ENCODE measurements around the gene ITPR2. TPM values are rescaled to one million over a fixed set of nuclear protein-coding genes. Genes with fewer than 3 reads are reported as not detected.

Gene ITPR2
- total RNA-seq, 3 donors from 2014 or later, result 33.3 to 60.8 (median 54.0) TPM

DNA sequence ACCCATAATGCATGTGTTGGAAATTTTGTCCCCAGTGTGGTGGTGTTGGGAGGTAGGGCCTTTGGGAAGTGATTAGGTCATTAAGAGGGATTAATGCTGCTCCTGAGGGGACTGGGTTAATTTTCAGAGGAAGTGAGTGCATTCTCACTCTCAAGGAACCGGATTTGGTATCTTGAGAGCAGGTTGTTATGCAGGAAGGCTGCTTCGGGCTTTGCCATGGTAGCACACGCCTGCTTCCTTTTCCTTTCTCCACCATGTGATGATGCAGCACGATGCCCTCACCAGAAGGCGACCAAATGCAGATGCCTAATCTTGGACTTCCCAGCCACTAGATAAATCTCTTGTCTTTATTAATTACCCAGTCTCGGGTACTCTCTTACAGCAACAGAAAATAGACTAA lies 380.5 kb downstream of the ITPR2 start:
- no peak for DNase-seq
- Histone ChIP-seq H3K4me1 (ENCODE audit: low read depth) (no peaks in the 10 kb centered on the region), H3K4me3 (no peak overlapping the region), H3K9me3 (no peaks in the 10 kb centered on the region), H3K36me3 (ENCODE audit: low read depth) (no peaks in the 10 kb centered on the region)
- TF ChIP-seq, protein P1, sequence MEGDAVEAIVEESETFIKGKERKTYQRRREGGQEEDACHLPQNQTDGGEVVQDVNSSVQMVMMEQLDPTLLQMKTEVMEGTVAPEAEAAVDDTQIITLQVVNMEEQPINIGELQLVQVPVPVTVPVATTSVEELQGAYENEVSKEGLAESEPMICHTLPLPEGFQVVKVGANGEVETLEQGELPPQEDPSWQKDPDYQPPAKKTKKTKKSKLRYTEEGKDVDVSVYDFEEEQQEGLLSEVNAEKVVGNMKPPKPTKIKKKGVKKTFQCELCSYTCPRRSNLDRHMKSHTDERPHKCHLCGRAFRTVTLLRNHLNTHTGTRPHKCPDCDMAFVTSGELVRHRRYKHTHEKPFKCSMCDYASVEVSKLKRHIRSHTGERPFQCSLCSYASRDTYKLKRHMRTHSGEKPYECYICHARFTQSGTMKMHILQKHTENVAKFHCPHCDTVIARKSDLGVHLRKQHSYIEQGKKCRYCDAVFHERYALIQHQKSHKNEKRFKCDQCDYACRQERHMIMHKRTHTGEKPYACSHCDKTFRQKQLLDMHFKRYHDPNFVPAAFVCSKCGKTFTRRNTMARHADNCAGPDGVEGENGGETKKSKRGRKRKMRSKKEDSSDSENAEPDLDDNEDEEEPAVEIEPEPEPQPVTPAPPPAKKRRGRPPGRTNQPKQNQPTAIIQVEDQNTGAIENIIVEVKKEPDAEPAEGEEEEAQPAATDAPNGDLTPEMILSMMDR (IDR thresholded peaks at IDR 0.05), result no peak
- intact Hi-C loops (cut with DNase I, micrococcal nuclease), result no loop called here
- no peak for ATAC-seq

DNA sequence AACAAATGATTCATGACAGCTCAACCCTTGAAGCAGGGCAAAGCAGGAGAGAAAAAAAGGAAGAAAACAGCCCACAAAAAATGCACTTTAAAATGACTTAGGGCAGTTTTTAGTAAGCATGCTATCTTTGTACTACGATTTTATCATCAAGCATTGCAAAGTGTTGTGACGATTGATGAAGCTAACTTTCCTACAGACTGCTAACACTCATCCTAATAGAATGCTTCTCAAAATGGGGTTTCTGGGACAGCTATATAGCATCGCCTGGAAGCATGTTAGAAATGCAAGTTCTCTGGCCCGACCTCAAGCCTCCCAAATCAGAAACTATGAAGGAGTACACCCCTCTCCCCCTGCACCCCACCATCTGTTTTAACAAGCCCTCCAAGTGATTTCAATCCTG lies 381.2 kb downstream of the ITPR2 start:
- no peak for DNase-seq
- H3K4me1 ChIP-seq (ENCODE audit: low read depth), result no peaks in the 10 kb centered on the region
- H3K36me3 ChIP-seq (ENCODE audit: low read depth), result no peaks in the 10 kb centered on the region
- no peak overlapping the region for H3K4me3 ChIP-seq
- no peak for ATAC-seq
- intact Hi-C loops (cut with DNase I, micrococcal nuclease), result no loop called here
- H3K9me3 ChIP-seq, result no peaks in the 10 kb centered on the region
- TF ChIP-seq, protein P1 (IDR thresholded peaks at IDR 0.05), result no peak

DNA sequence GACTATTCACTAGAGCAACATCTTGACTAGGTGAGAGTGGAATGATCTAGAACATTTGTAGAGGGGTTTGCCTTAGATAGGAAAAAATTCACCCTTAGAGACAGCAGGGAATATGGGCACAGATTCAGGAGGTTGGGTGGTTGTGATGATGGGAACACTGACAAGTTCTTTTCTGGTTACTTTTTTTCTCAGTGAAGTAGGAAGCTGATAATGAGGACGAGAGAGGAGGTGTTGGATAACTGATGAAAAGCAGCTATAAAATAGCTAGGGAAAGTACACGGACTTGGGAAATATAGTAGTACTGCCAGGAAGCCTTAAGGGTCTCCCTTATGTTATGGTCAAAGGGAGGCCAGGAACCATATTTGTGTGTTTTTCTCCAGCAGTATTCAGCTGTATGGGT lies 387.1 kb downstream of the ITPR2 start:
- TF ChIP-seq, protein P1 (IDR thresholded peaks at IDR 0.05), result no peak
- H3K4me3 ChIP-seq, result no peak overlapping the region
- DNase-seq, result no peak
- H3K9me3 ChIP-seq, result no peaks in the 10 kb centered on the region
- H3K36me3 ChIP-seq (ENCODE audit: low read depth), result no peaks in the 10 kb centered on the region
- no peaks in the 10 kb centered on the region for H3K4me1 ChIP-seq (ENCODE audit: low read depth)
- no peak for ATAC-seq
- intact Hi-C loops (cut with DNase I, micrococcal nuclease), result no loop called here

DNA sequence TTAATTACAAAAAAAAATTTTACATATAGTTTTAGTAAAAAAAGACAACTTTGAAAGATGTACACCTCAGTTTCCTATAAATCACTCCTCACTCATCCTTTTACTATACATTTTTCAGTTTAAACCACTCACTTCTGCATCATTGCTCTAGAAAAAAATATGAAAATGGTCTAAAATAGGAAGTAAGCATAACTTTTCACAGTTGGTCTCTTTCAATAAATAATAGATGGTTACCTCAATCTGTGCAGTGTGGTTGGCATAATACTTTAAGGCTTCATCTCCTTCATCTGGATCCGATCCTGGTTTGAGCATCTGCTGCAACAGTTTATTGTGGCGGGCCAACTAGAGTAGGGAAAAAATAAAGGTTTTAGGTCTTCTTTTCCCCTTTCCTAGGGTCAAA lies 389.7 kb downstream of the ITPR2 start:
- Histone ChIP-seq H3K4me3 (no peak overlapping the region), H3K36me3 (ENCODE audit: low read depth) (no peaks in the 10 kb centered on the region), H3K4me1 (ENCODE audit: low read depth) (no peaks in the 10 kb centered on the region), H3K9me3 (no peaks in the 10 kb centered on the region)
- TF ChIP-seq, protein P1 (IDR thresholded peaks at IDR 0.05), result no peak
- DNase-seq (no peak), ATAC-seq (no peak)
- intact Hi-C loops (cut with DNase I, micrococcal nuclease), result no loop called here

DNA sequence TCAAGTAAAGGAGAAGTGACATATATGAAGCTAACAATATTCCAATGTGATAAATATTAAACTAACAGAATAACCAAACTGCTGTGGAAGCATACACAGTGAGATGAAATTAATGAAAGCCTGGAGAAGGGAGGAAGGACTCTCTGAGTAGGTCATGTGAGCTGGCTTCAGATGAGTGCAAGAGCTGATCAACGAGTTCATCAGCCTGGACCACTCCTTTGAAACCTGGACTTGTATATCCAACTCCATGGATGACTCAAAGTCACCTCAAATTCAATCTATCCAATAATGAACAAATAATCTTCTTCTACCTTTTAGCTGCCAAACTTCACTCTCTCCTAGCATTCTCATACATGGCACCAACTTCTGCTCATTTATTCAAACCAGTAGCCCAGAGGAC lies 391.6 kb downstream of the ITPR2 start:
- no peaks in the 10 kb centered on the region for H3K9me3 ChIP-seq
- no peak for ATAC-seq
- H3K4me3 ChIP-seq, result no peak overlapping the region
- no peaks in the 10 kb centered on the region for H3K4me1 ChIP-seq (ENCODE audit: low read depth)
- no peaks in the 10 kb centered on the region for H3K36me3 ChIP-seq (ENCODE audit: low read depth)
- intact Hi-C loops (cut with DNase I, micrococcal nuclease), result no loop called here
- DNase-seq, result no peak
- TF ChIP-seq, protein P1 (IDR thresholded peaks at IDR 0.05), result no peak

DNA sequence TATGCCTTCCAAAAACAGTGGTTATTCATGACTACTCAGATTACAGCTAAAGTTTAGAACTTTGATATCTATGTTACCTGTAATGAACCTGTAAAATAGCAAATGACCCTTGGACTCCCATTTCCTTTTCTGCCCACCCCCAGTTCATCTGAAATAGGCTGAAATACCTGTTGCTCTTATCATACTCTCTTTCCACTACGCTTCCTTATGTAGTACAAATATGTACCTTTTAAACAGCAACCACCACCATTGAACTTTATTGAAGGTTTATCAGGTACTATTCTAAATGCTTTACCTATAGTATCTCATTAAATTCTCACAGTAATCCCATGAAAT lies 398.0 kb downstream of the ITPR2 start:
- DNase-seq (peak in 1 of 3 donors; percentile 21), ATAC-seq (peak; percentile 93)
- Histone ChIP-seq H3K9me3 (no peaks in the 10 kb centered on the region), H3K36me3 (ENCODE audit: low read depth) (no peaks in the 10 kb centered on the region), H3K4me3 (no peak overlapping the region), H3K4me1 (ENCODE audit: low read depth) (no peaks in the 10 kb centered on the region)
- intact Hi-C loops (cut with DNase I, micrococcal nuclease), result no loop called here
- TF ChIP-seq, protein P1 (IDR thresholded peaks at IDR 0.05), result no peak

Measured in mucosa of descending colon (tissue), 3 donors.